ENCODE measurements around the gene WDR55. TPM values are rescaled to one million over a fixed set of nuclear protein-coding genes. Genes with fewer than 3 reads are reported as not detected.

Gene WDR55
- total and polyA plus RNA-seq, 2 of the 13 experiments (the other 11 are each of a cell fraction or from before 2014, with no cell fraction given): 17.7 to 18.2 TPM

DNA sequence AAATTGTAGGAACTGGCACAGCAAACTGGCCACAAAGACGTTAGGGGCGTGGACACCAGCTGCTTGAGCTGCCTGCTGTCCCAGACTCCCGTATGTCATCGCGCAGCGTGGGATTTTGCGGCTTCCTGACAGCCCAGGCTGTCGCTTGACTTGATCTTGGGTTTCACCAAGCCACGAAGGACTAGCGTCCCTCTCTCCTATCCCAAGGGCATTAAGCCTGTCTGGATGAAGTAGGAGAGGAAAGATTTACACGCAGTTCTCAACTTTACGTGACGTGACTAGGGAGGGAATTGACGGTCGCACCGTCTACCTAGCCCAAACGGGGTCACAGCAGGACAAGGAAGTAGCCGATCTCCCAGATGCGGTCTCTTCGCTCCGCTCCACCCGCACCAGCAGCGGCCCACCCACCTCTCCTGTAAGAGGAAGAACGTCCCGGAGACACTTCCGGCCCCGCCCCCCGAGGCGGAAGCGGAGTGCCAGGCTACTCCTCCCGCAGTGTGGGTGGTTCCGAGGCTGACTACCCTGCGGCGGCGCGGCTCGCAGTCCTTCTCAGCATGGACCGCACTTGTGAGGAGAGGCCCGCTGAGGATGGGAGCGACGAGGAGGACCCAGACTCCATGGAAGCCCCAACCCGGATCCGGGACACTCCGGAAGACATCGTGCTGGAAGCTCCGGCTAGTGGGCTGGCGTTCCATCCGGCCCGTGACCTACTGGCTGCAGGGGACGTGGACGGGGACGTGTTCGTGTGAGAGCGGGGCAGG, at the start of gene WDR55 (continued):
- TF ChIP-seq ZNF234 (CRISPR knock-in tag; conservative IDR thresholded peaks at IDR 0.05) (peak; percentile 79; the same call in 1 of the 2 replicates), AHR (CRISPR knock-in tag; IDR thresholded peaks at IDR 0.05) (0 out of 2 replicates have a peak, but pooled peaks have one; percentile 72), HDAC1 (CRISPR knock-in tag; IDR thresholded peaks at IDR 0.05) (peak; percentile 95), ISX (CRISPR knock-in tag; conservative IDR thresholded peaks at IDR 0.05) (no peak), ZNF143 (CRISPR knock-in tag; IDR thresholded peaks at IDR 0.05) (no peak; the same call in 1 of the 2 replicates), KDM4B (CRISPR knock-in tag; IDR thresholded peaks at IDR 0.05) (0 out of 2 replicates have a peak, but pooled peaks have one; percentile 42), ZNF781 (CRISPR knock-in tag; IDR thresholded peaks at IDR 0.05; ENCODE audit: borderline replicate concordance, not compliant biosample characterization) (peak; percentile 31), SNAI1 (CRISPR knock-in tag; IDR thresholded peaks at IDR 0.05; ENCODE audit: borderline replicate concordance) (no peak), ZFX (CRISPR knock-in tag; IDR thresholded peaks at IDR 0.05; ENCODE audit: low read depth) (peak; percentile 91), SMARCC2 (IDR thresholded peaks at IDR 0.05) (no peak), MEF2D (CRISPR knock-in tag; IDR thresholded peaks at IDR 0.05) (peak; percentile 71; the same call in 1 of the 2 replicates), ZNF333 (CRISPR knock-in tag; IDR thresholded peaks at IDR 0.05; ENCODE audit: borderline replicate concordance) (peak; percentile 54; the same call in 1 of the 2 replicates), KDM2A (CRISPR knock-in tag; IDR thresholded peaks at IDR 0.05; ENCODE audit: borderline replicate concordance, low read depth) (peak; percentile 95), CCDC6 (CRISPR knock-in tag; IDR thresholded peaks at IDR 0.05) (peak; percentile 91), ETV5 (CRISPR knock-in tag; IDR thresholded peaks at IDR 0.05; ENCODE audit: borderline replicate concordance) (peak; percentile 94), CEBPB (IDR thresholded peaks at IDR 0.05; ENCODE audit: borderline replicate concordance, low read depth, low read length) (no peak), POLR2A (IDR thresholded peaks at IDR 0.05; ENCODE audit: insufficient read depth in 1 of 2, low read depth in 2 of 2, low read length in 2 of 2) (peak; percentile 81 to 97)
- TF ChIP-seq, protein P1, sequence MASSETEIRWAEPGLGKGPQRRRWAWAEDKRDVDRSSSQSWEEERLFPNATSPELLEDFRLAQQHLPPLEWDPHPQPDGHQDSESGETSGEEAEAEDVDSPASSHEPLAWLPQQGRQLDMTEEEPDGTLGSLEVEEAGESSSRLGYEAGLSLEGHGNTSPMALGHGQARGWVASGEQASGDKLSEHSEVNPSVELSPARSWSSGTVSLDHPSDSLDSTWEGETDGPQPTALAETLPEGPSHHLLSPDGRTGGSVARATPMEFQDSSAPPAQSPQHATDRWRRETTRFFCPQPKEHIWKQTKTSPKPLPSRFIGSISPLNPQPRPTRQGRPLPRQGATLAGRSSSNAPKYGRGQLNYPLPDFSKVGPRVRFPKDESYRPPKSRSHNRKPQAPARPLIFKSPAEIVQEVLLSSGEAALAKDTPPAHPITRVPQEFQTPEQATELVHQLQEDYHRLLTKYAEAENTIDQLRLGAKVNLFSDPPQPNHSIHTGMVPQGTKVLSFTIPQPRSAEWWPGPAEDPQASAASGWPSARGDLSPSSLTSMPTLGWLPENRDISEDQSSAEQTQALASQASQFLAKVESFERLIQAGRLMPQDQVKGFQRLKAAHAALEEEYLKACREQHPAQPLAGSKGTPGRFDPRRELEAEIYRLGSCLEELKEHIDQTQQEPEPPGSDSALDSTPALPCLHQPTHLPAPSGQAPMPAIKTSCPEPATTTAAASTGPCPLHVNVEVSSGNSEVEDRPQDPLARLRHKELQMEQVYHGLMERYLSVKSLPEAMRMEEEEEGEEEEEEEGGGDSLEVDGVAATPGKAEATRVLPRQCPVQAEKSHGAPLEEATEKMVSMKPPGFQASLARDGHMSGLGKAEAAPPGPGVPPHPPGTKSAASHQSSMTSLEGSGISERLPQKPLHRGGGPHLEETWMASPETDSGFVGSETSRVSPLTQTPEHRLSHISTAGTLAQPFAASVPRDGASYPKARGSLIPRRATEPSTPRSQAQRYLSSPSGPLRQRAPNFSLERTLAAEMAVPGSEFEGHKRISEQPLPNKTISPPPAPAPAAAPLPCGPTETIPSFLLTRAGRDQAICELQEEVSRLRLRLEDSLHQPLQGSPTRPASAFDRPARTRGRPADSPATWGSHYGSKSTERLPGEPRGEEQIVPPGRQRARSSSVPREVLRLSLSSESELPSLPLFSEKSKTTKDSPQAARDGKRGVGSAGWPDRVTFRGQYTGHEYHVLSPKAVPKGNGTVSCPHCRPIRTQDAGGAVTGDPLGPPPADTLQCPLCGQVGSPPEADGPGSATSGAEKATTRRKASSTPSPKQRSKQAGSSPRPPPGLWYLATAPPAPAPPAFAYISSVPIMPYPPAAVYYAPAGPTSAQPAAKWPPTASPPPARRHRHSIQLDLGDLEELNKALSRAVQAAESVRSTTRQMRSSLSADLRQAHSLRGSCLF (CRISPR knock-in tag; IDR thresholded peaks at IDR 0.05; ENCODE audit: borderline replicate concordance): no peak
- TF ChIP-seq, protein P2, sequence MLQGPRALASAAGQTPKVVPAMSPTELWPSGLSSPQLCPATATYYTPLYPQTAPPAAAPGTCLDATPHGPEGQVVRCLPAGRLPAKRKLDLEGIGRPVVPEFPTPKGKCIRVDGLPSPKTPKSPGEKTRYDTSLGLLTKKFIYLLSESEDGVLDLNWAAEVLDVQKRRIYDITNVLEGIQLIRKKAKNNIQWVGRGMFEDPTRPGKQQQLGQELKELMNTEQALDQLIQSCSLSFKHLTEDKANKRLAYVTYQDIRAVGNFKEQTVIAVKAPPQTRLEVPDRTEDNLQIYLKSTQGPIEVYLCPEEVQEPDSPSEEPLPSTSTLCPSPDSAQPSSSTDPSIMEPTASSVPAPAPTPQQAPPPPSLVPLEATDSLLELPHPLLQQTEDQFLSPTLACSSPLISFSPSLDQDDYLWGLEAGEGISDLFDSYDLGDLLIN (CRISPR knock-in tag; IDR thresholded peaks at IDR 0.05; ENCODE audit: borderline replicate concordance): no peak
- TF ChIP-seq, protein P3, sequence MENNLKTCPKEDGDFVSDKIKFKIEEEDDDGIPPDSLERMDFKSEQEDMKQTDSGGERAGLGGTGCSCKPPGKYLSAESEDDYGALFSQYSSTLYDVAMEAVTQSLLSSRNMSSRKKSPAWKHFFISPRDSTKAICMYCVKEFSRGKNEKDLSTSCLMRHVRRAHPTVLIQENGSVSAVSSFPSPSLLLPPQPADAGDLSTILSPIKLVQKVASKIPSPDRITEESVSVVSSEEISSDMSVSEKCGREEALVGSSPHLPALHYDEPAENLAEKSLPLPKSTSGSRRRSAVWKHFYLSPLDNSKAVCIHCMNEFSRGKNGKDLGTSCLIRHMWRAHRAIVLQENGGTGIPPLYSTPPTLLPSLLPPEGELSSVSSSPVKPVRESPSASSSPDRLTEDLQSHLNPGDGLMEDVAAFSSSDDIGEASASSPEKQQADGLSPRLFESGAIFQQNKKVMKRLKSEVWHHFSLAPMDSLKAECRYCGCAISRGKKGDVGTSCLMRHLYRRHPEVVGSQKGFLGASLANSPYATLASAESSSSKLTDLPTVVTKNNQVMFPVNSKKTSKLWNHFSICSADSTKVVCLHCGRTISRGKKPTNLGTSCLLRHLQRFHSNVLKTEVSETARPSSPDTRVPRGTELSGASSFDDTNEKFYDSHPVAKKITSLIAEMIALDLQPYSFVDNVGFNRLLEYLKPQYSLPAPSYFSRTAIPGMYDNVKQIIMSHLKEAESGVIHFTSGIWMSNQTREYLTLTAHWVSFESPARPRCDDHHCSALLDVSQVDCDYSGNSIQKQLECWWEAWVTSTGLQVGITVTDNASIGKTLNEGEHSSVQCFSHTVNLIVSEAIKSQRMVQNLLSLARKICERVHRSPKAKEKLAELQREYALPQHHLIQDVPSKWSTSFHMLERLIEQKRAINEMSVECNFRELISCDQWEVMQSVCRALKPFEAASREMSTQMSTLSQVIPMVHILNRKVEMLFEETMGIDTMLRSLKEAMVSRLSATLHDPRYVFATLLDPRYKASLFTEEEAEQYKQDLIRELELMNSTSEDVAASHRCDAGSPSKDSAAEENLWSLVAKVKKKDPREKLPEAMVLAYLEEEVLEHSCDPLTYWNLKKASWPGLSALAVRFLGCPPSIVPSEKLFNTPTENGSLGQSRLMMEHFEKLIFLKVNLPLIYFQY (CRISPR knock-in tag; IDR thresholded peaks at IDR 0.05; ENCODE audit: borderline replicate concordance): peak; percentile 84

Data from HepG2 (cell line).